Measurements from ENCODE around the gene FRMPD1.

FRMPD1 gene

GRCh38 chr9:37679649-37680402 lies 29.1 kb downstream of the FRMPD1 start:
- Mint-ChIP-seq H3K9me3 (no peaks in the 10 kb centered on the region), H3K36me3 (peaks cover 2% of the 10 kb centered on the region), H3K4me1 (no peaks in the 10 kb centered on the region), H3K27ac (no peak overlapping the region), H3K27me3 (peaks cover 23% of the 10 kb centered on the region), H3K4me3 (no peak overlapping the region)
- DNase-seq (ENCODE audit: low spot score in 2 of 2) (no peak), ATAC-seq (ENCODE audit: low read depth) (no peak)

DNA sequence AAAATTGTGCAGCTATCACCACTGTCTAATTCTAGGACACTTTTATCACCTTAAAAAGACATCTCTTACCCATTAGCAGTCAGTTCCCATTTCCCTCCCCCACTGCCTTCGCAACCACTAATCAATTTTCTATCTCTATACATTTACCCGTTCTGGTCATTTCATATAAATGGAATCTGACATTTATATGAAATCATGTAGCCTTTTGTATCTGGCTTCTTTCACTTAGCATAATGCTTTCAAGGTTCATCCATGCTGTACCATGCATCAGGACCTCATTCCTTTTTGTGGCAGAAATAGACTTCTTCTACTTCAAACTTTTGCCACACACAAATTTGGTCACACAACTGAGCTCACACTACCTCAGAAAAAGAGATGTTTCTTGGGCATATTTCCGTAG lies 32.2 kb downstream of the FRMPD1 start:
- peaks cover 2% of the 10 kb centered on the region for H3K36me3 Mint-ChIP-seq
- ATAC-seq (ENCODE audit: low read depth) (no peak), DNase-seq (ENCODE audit: low spot score in 2 of 2) (no peak)
- no peaks in the 10 kb centered on the region for H3K4me1 Mint-ChIP-seq
- peaks cover 21% of the 10 kb centered on the region for H3K27me3 Mint-ChIP-seq
- H3K9me3 Mint-ChIP-seq, result no peaks in the 10 kb centered on the region
- H3K27ac Mint-ChIP-seq, result no peak overlapping the region
- H3K4me3 Mint-ChIP-seq, result no peak overlapping the region

GRCh38 chr9:37683531-37684371 lies 33.0 kb downstream of the FRMPD1 start:
- no peaks in the 10 kb centered on the region for H3K4me1 Mint-ChIP-seq
- no peak overlapping the region for H3K27ac Mint-ChIP-seq
- DNase-seq (ENCODE audit: low spot score in 2 of 2) (no peak), ATAC-seq (ENCODE audit: low read depth) (no peak)
- H3K4me3 Mint-ChIP-seq, result no peak overlapping the region
- peaks cover 2% of the 10 kb centered on the region for H3K36me3 Mint-ChIP-seq
- no peaks in the 10 kb centered on the region for H3K9me3 Mint-ChIP-seq
- peaks cover 21% of the 10 kb centered on the region for H3K27me3 Mint-ChIP-seq

DNA sequence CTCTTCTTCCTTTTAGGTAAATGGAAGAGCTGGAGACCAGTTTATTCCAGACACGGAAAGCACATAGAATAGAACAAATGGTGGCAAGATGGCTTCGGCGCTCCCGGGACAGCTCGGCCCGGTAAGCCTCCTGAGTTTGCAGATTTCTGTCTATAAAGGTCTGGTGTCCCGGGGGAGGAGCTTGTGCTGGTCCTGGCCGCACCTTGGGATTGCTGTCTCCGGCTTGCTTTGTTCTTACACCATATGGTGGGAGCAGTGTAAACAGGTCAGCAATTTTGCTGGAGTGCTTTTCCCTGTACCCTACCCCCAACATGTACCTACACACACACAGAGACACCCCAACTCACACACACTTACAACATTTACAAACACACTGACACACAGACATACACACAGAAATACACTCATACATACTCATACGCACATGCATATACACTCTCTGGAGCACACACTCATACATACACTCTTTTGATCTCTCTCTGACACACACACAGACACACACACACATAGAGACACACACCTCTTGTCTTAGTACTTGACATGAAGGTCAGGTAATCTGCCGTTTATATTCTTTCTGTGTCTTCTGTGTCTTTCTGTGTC lies 42.0 kb downstream of the FRMPD1 start:
- Mint-ChIP-seq H3K4me3 (no peak overlapping the region), H3K9me3 (peaks cover 4% of the 10 kb centered on the region), H3K27ac (no peak overlapping the region), H3K36me3 (no peaks in the 10 kb centered on the region), H3K4me1 (no peaks in the 10 kb centered on the region), H3K27me3 (peaks cover 11% of the 10 kb centered on the region)
- DNase-seq (ENCODE audit: low spot score in 2 of 2), result no peak
- no peak for ATAC-seq (ENCODE audit: low read depth)

GRCh38 chr9:37693260-37693659 lies 42.5 kb downstream of the FRMPD1 start:
- DNase-seq (ENCODE audit: low spot score in 2 of 2) (no peak), ATAC-seq (ENCODE audit: low read depth) (no peak)
- Mint-ChIP-seq H3K27ac (no peak overlapping the region), H3K4me1 (no peaks in the 10 kb centered on the region), H3K36me3 (no peaks in the 10 kb centered on the region), H3K27me3 (peaks cover 11% of the 10 kb centered on the region), H3K4me3 (no peak overlapping the region), H3K9me3 (peaks cover 4% of the 10 kb centered on the region)

- DNase-seq (ENCODE audit: low spot score in 2 of 2) (no peak), ATAC-seq (ENCODE audit: low read depth) (no peak)
- H3K27ac Mint-ChIP-seq, result no peak overlapping the region
- H3K4me1 Mint-ChIP-seq, result no peaks in the 10 kb centered on the region
- peaks cover 11% of the 10 kb centered on the region for H3K27me3 Mint-ChIP-seq
- peaks cover 4% of the 10 kb centered on the region for H3K9me3 Mint-ChIP-seq
- H3K4me3 Mint-ChIP-seq, result no peak overlapping the region
- no peaks in the 10 kb centered on the region for H3K36me3 Mint-ChIP-seq
Measured at GRCh38 chr9:37694355-37694754, 43.6 kb downstream of the FRMPD1 start.

DNA sequence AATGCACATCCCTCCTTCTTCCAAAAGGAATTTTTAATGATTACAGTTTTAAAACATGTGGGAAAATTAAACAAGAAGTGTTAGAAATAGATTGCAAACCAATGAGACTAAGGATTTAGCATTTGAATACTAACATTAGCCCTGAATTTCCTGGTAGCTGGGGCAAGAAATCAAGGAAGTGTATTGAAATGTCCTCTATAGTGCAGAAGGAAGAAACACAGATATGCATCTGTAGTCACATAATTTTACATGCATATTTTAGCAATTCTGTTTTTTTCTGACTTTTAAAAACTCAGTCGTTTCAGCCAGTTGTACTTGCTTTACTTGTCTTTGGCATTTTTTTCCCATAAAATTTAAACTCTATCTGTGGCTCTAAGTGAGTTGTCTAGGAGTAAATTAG lies 45.8 kb downstream of the FRMPD1 start:
- DNase-seq (ENCODE audit: low spot score in 2 of 2), result no peak
- no peak overlapping the region for H3K4me3 Mint-ChIP-seq
- ATAC-seq (ENCODE audit: low read depth), result no peak
- no peaks in the 10 kb centered on the region for H3K4me1 Mint-ChIP-seq
- H3K36me3 Mint-ChIP-seq, result no peaks in the 10 kb centered on the region
- H3K27me3 Mint-ChIP-seq, result peaks cover 18% of the 10 kb centered on the region
- no peak overlapping the region for H3K27ac Mint-ChIP-seq
- peaks cover 4% of the 10 kb centered on the region for H3K9me3 Mint-ChIP-seq

GRCh38 chr9:37700131-37700530 lies 49.4 kb downstream of the FRMPD1 start:
- Mint-ChIP-seq H3K4me3 (no peak overlapping the region), H3K36me3 (no peaks in the 10 kb centered on the region), H3K4me1 (no peaks in the 10 kb centered on the region), H3K27ac (no peak overlapping the region), H3K9me3 (peaks cover 4% of the 10 kb centered on the region), H3K27me3 (peaks cover 13% of the 10 kb centered on the region)
- no peak for DNase-seq (ENCODE audit: low spot score in 2 of 2)
- no peak for ATAC-seq (ENCODE audit: low read depth)

DNA sequence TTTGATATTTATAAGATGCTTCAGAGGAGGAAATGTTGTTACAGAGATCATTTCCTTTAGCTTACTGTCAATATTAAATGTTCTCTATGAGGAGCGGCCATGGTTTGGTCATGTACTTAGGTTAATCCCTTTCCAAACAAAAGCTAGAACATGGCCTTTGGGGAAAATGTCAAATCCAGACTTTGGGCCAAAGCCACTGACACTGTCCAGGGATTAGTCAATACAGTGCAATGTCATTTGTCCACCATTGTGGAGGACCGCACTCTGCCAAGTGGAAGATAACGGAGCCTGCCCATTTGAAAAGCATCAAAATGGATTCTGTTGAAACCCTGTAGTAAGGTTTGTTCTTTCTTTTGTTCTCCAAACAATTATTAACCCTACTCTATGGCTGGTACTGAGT lies 50.1 kb downstream of the FRMPD1 start:
- H3K36me3 Mint-ChIP-seq, result no peaks in the 10 kb centered on the region
- H3K27ac Mint-ChIP-seq, result no peak overlapping the region
- DNase-seq (ENCODE audit: low spot score in 2 of 2) (no peak), ATAC-seq (ENCODE audit: low read depth) (no peak)
- no peak overlapping the region for H3K4me3 Mint-ChIP-seq
- no peaks in the 10 kb centered on the region for H3K4me1 Mint-ChIP-seq
- H3K27me3 Mint-ChIP-seq, result peaks cover 10% of the 10 kb centered on the region
- H3K9me3 Mint-ChIP-seq, result peaks cover 1% of the 10 kb centered on the region

GRCh38 chr9:37705787-37706186 lies 55.0 kb downstream of the FRMPD1 start:
- H3K36me3 Mint-ChIP-seq, result no peaks in the 10 kb centered on the region
- H3K4me3 Mint-ChIP-seq, result no peak overlapping the region
- H3K27me3 Mint-ChIP-seq, result peaks cover 14% of the 10 kb centered on the region
- no peaks in the 10 kb centered on the region for H3K9me3 Mint-ChIP-seq
- H3K4me1 Mint-ChIP-seq, result no peaks in the 10 kb centered on the region
- ATAC-seq (ENCODE audit: low read depth) (no peak), DNase-seq (ENCODE audit: low spot score in 2 of 2) (no peak)
- H3K27ac Mint-ChIP-seq, result no peak overlapping the region

GRCh38 chr9:37706290-37706689 lies 55.5 kb downstream of the FRMPD1 start:
- no peak overlapping the region for H3K27ac Mint-ChIP-seq
- no peaks in the 10 kb centered on the region for H3K9me3 Mint-ChIP-seq
- ATAC-seq (ENCODE audit: low read depth) (no peak), DNase-seq (ENCODE audit: low spot score in 2 of 2) (no peak)
- no peak overlapping the region for H3K4me3 Mint-ChIP-seq
- no peaks in the 10 kb centered on the region for H3K36me3 Mint-ChIP-seq
- no peaks in the 10 kb centered on the region for H3K4me1 Mint-ChIP-seq
- H3K27me3 Mint-ChIP-seq, result peaks cover 13% of the 10 kb centered on the region

- Mint-ChIP-seq H3K27me3 (peaks cover 8% of the 10 kb centered on the region), H3K4me1 (no peaks in the 10 kb centered on the region), H3K9me3 (no peaks in the 10 kb centered on the region), H3K36me3 (no peaks in the 10 kb centered on the region), H3K27ac (no peak overlapping the region), H3K4me3 (no peak overlapping the region)
- no peak for DNase-seq (ENCODE audit: low spot score in 2 of 2)
- ATAC-seq (ENCODE audit: low read depth), result no peak
Measured at GRCh38 chr9:37707748-37708147, 57.0 kb downstream of the FRMPD1 start.

GRCh38 chr9:37710046-37710445 lies 59.3 kb downstream of the FRMPD1 start:
- Mint-ChIP-seq H3K4me1 (no peaks in the 10 kb centered on the region), H3K27me3 (peaks cover 8% of the 10 kb centered on the region), H3K36me3 (no peaks in the 10 kb centered on the region), H3K27ac (no peak overlapping the region), H3K4me3 (no peak overlapping the region), H3K9me3 (no peaks in the 10 kb centered on the region)
- ATAC-seq (ENCODE audit: low read depth) (no peak), DNase-seq (ENCODE audit: low spot score in 2 of 2) (no peak)

DNA sequence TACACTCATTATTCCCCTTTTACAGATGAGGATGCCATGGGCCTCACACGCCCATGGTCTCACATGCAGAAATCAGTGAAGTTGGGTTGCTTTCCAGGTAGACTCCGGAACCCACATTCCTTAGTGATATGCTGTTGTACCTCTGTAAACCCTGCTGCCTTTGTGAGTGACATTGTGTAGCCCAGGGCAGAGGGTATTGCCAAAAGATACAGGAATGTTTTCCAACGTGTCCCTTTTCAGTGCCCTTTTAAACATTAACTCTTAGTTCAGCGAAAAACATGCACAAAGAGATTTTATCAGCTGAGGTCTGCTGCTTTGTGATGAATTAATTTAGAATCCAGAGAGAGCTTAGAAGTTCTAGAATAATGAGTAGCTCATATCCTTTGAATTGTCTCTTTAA lies 64.5 kb downstream of the FRMPD1 start:
- H3K4me3 Mint-ChIP-seq, result no peak overlapping the region
- no peaks in the 10 kb centered on the region for H3K36me3 Mint-ChIP-seq
- H3K27me3 Mint-ChIP-seq, result no peaks in the 10 kb centered on the region
- H3K4me1 Mint-ChIP-seq, result no peaks in the 10 kb centered on the region
- DNase-seq (ENCODE audit: low spot score in 2 of 2), result no peak
- no peak overlapping the region for H3K27ac Mint-ChIP-seq
- no peak for ATAC-seq (ENCODE audit: low read depth)
- no peaks in the 10 kb centered on the region for H3K9me3 Mint-ChIP-seq

All from memory B cell (primary cell).